KOPT-K1 (cell line): ENCODE measurements around the gene C8G.

Source experiments
- H3K27ac ChIP-seq: fragments of 200-600 bp; sonication (generic); 2 replicates; pipeline ENCODE4 v1.5.1; 2016; ENCODE audit warnings: antibody characterized with exemption, mild to moderate bottlenecking, low read depth, low read length; ENCODE audit not compliant: poor library complexity, severe bottlenecking
- H3K36me3 ChIP-seq: fragments of 200-600 bp; sonication (generic); 2 replicates; pipeline ENCODE4 v1.5.1; 2017; ENCODE audit warnings: antibody characterized with exemption, mild to moderate bottlenecking, low read length, moderate library complexity; ENCODE audit not compliant: insufficient read depth
- H3K9me3 ChIP-seq: fragments of 200-600 bp; sonication (generic); 2 replicates; pipeline ENCODE4 v1.5.1; 2017; ENCODE audit warnings: antibody characterized with exemption, low read length, mild to moderate bottlenecking; ENCODE audit not compliant: insufficient read depth, poor library complexity, severe bottlenecking

C8G gene

GRCh38 chr9:136951541-136952320 lies 6.7 kb downstream of the C8G start, which contains the start of gene LCN12:
Gene LCN12, plus strand, starts transcription at chr9:136952273. Its CDS starts 55 bp downstream, at chr9:136952328.
- Histone ChIP-seq H3K36me3 (no peaks in the 10 kb centered on the region), H3K9me3 (no peaks in the 10 kb centered on the region), H3K27ac (no peak within 1 kb of the TSS)

- H3K27ac ChIP-seq: no peak overlapping the region
- H3K9me3 ChIP-seq: no peaks in the 10 kb centered on the region
- no peaks in the 10 kb centered on the region for H3K36me3 ChIP-seq
Observed at GRCh38 chr9:136952321-136952850, 7.3 kb downstream of the C8G start.

DNA sequence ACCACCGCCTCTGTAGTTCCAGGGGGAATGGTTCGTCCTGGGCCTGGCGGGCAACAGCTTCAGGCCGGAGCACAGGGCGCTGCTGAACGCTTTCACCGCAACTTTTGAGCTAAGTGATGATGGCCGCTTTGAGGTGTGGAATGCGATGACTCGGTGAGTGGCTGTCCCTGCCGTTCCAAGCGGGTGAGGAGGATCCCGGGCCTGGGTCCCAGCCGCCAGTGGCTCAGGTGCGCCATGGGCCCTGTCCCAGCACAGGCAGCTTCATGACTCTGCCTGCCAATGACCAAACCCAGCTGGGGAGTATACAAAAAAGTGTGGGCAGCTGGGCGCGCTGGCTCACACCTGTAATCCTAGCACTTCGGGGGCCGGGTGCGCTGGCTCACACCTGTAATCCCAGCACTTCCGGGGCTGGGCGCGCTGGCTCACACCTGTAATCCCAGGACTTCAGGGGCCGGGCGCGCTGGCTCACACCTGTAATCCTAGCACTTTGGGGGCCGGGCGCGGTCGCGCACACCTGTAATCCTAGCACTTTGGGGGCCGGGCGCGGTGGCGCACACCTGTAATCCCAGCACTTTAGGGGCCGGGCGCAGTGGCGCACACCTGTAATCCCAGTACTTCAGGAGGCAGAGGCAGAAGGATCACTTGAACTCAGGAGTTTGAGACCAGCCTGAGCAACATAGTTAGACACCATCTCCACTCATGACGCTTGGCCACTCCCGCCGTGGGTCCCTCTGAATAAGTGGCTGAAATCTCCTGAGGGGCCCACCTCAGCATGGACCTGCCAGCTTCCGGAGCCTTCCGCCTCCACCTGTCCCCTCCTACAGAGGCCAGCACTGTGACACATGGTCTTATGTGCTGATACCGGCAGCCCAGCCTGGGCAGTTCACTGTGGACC lies 8.1 kb downstream of the C8G start:
- Histone ChIP-seq H3K9me3 (no peaks in the 10 kb centered on the region), H3K36me3 (no peaks in the 10 kb centered on the region), H3K27ac (no peak overlapping the region)

DNA sequence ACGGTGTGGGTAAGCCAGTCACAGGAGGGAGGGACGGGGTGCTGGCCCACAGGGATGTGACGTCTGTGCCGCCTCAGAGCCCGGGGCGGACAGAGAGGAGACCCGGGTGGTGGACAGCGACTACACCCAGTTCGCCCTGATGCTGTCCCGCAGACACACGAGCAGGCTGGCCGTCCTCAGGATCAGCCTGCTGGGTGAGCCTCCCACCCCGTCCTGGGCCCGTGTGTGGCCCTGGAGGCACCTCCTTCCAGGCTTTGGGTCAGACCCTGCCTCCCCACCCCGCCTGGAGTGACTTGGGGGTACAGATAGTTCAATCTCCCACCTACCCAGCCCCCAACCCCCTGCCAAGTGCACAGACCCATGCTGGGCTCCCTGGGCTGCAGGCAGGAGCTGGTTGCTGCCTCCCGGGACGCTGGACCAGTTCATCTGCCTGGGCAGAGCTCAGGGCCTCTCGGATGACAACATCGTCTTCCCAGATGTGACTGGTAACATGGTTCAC lies 8.8 kb downstream of the C8G start:
- H3K9me3 ChIP-seq: no peaks in the 10 kb centered on the region
- no peak overlapping the region for H3K27ac ChIP-seq
- no peaks in the 10 kb centered on the region for H3K36me3 ChIP-seq

GRCh38 chr9:136954270-136955083 lies 9.4 kb downstream of the C8G start:
- no peak overlapping the region for H3K27ac ChIP-seq
- H3K9me3 ChIP-seq: no peaks in the 10 kb centered on the region
- H3K36me3 ChIP-seq: no peaks in the 10 kb centered on the region

- Histone ChIP-seq H3K27ac (no peak overlapping the region), H3K36me3 (no peaks in the 10 kb centered on the region), H3K9me3 (no peaks in the 10 kb centered on the region)
Observed at GRCh38 chr9:136955202-136955942, 10.3 kb downstream of the C8G start.

- H3K9me3 ChIP-seq: no peaks in the 10 kb centered on the region
- no peaks in the 10 kb centered on the region for H3K36me3 ChIP-seq
- H3K27ac ChIP-seq: no peak overlapping the region
Observed at GRCh38 chr9:136955943-136956335, 10.9 kb downstream of the C8G start.

GRCh38 chr9:136956604-136957003 lies 11.6 kb downstream of the C8G start:
- no peak overlapping the region for H3K27ac ChIP-seq

GRCh38 chr9:136957461-136957860 lies 12.4 kb downstream of the C8G start:
- H3K9me3 ChIP-seq: no peaks in the 10 kb centered on the region

More at GRCh38 chr9:136956604-136957003, 11.6 kb downstream of the C8G start:
- Histone ChIP-seq H3K9me3 (no peaks in the 10 kb centered on the region), H3K36me3 (no peaks in the 10 kb centered on the region)

GRCh38 chr9:136957901-136958300 lies 12.9 kb downstream of the C8G start:
- no peak overlapping the region for H3K27ac ChIP-seq
- H3K36me3 ChIP-seq: no peaks in the 10 kb centered on the region
- no peaks in the 10 kb centered on the region for H3K9me3 ChIP-seq

More at GRCh38 chr9:136957461-136957860, 12.4 kb downstream of the C8G start:
- H3K27ac ChIP-seq: no peak overlapping the region
- H3K36me3 ChIP-seq: no peaks in the 10 kb centered on the region

- no peaks in the 10 kb centered on the region for H3K9me3 ChIP-seq
- no peaks in the 10 kb centered on the region for H3K36me3 ChIP-seq
- no peak overlapping the region for H3K27ac ChIP-seq
Observed at GRCh38 chr9:136958473-136958872, 13.4 kb downstream of the C8G start.

DNA sequence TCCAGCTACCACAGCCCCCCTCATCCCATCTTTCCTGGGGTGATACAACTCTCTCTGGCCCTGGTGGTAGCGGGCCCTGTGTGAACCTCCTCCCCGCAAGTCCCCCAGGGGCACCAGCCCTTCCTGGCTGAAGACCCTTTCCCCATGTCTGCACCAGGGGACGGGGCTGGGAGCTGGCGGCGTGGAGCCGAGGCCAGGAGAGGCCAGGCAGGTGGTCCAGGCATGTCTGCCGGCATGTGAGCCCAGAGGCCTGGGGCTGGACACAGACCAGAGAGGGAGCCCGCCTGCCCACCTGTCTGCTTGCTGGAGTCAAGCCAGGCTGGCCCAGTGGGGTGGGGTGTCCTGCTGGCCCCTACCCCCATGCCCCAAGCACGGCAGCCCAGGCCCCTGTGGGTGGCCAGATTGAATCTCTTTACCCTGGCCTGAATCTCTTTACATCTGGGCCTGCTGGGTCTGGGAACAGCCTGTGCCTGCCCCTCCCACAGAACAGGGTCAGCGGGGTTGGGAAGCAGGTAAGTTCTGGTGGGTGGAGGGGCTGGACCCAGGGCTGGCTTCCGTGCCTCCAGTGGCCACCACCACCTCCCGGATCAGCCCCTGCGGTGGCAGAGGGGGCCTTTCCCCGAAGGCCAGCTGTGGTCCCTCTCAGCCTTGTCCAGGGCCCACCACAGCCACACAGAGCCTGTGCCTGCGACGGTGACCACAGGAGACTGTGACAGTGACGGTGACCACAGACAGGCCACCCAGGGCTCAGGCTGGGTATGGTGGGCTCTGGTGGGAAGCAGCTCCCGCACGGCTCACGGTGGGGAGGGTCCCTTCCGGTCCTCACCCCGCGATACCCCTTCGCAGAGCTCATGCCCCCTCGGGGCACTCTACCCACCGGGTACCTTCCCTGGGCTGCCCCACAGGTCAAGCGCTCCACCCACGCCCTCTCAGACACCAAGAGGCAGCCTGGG lies 14.1 kb downstream of the C8G start:
- H3K9me3 ChIP-seq: no peaks in the 10 kb centered on the region
- no peak overlapping the region for H3K27ac ChIP-seq
- no peaks in the 10 kb centered on the region for H3K36me3 ChIP-seq
